ENCODE data around the gene NNMT. TPM values are rescaled to one million over a fixed set of nuclear protein-coding genes. Genes with fewer than 3 reads are reported as not detected.
A peak's percentile ranks its signal among the peaks of the same experiment; 100 is the strongest.
"Not testable (repeated sequence)": the region's sequence is repeated elsewhere in the genome, so short reads cannot be mapped to it uniquely, and the experiment has no call there.

NNMT gene
- total and polyA plus RNA-seq, 4 donors: 405 to 1,814 (median 730) TPM

DNA sequence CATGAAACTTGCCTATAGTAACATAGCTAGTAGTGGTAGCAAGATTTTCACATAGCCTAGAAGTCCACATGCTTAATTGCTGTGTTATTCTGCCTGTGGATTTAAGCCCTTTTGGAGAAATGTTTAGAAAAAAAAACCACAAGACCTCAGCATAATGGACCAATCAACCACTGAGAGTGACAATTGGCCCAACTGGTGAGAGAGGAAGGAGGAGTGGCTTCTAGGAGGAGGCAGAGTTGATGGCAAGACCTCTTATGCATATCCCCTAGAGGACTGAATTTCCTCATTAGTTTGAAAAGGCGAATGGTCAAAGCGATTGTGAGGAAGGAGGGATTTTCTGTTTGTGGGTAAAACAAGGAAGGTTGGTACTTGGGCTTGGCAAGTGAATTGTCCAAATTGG, 30.6 kb downstream of the NNMT start:
- Histone ChIP-seq H3K9me3 (ENCODE audit: control insufficient read depth, low read length) (no peaks in the 10 kb centered on the region), H3K4me3 (ENCODE audit: low read length in 2 of 2) (no peak overlapping the region), H3K36me3 (ENCODE audit: control insufficient read depth in 1 of 2, insufficient read depth in 2 of 2, low read length in 1 of 2) (no peaks in the 10 kb centered on the region), H3K27ac (ENCODE audit: low read depth in 1 of 2, low read length in 2 of 2) (no peak overlapping the region), H3K27me3 (ENCODE audit: control insufficient read depth in 1 of 2, insufficient read depth in 2 of 2, low read length in 1 of 2) (no peaks in the 10 kb centered on the region), H3K4me1 (ENCODE audit: control insufficient read depth in 1 of 2, insufficient read depth in 2 of 2, low read length in 2 of 2) (peaks cover 0 to 3% of the 10 kb centered on the region in 2 donors)
- DNase-seq: no peak
- WGBS, 2 donors: 93 to 100% methylated on average over 2 of the region's 2 CpGs
- no peak for ATAC-seq (ENCODE audit: low FRiP score)
- intact Hi-C loops (cut with DNase I): no loop called here

DNA sequence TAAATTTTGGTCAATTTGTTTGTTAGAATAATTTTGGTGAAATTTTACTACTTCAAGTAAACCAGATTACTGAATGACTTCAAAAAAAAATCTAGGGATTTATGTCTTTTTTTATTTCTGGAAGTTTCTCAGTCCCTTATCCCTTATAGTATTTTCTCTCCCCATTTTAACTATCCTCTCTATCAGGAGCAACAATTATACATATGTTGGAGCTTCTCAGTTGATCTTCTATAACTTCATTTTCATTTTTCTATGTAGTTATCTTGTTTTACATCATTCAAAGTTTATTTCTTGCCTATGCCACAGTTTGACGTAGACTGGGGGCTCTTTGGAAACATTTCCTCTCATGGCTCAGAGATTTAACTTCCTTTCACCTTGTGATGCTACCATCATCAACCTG, 34.2 kb downstream of the NNMT start:
- H3K9me3 ChIP-seq (ENCODE audit: control insufficient read depth, low read length): no peaks in the 10 kb centered on the region
- intact Hi-C loops (cut with DNase I): no loop called here
- H3K27ac ChIP-seq (ENCODE audit: low read depth in 1 of 2, low read length in 2 of 2): no peak overlapping the region
- 89% methylated on average over 1 of the region's 1 CpG for WGBS, 2 donors
- H3K4me1 ChIP-seq (ENCODE audit: control insufficient read depth in 1 of 2, insufficient read depth in 2 of 2, low read length in 2 of 2): no peaks in the 10 kb centered on the region
- no peak for DNase-seq
- H3K27me3 ChIP-seq (ENCODE audit: control insufficient read depth in 1 of 2, insufficient read depth in 2 of 2, low read length in 1 of 2): no peaks in the 10 kb centered on the region
- H3K4me3 ChIP-seq (ENCODE audit: low read length in 2 of 2): no peak overlapping the region
- no peak for ATAC-seq (ENCODE audit: low FRiP score)
- peaks cover 0 to 3% of the 10 kb centered on the region in 2 donors for H3K36me3 ChIP-seq (ENCODE audit: control insufficient read depth in 1 of 2, insufficient read depth in 2 of 2, low read length in 1 of 2)

GRCh38 chr11:114340311-114341131, 44.3 kb downstream of the NNMT start:
- Histone ChIP-seq H3K4me3 (ENCODE audit: low read length in 2 of 2) (peak overlapping the region in 1 of 2 donors; percentile 69), H3K27me3 (ENCODE audit: control insufficient read depth in 1 of 2, insufficient read depth in 2 of 2, low read length in 1 of 2) (no peaks in the 10 kb centered on the region), H3K36me3 (ENCODE audit: control insufficient read depth in 1 of 2, insufficient read depth in 2 of 2, low read length in 1 of 2) (no peaks in the 10 kb centered on the region), H3K9me3 (ENCODE audit: control insufficient read depth, low read length) (no peaks in the 10 kb centered on the region), H3K4me1 (ENCODE audit: control insufficient read depth in 1 of 2, insufficient read depth in 2 of 2, low read length in 2 of 2) (no peaks in the 10 kb centered on the region), H3K27ac (ENCODE audit: low read depth in 1 of 2, low read length in 2 of 2) (peak overlapping the region in 1 of 2 donors; percentile 34)
- 14 to 15% methylated on average over 18 of the region's 18 CpGs for WGBS, 2 donors
- ATAC-seq (ENCODE audit: low FRiP score): peak; percentile 87
- DNase-seq: peak; percentile 64 to 80
- intact Hi-C loops (cut with DNase I): loop anchor here (5.0 to 10.0 kb wide), 3 partner anchors 58 to 422 kb away; no protein-coding TSS in a partner anchor

GRCh38 chr11:114341667-114342066, 45.5 kb downstream of the NNMT start:
- WGBS, 2 donors: 95 to 96% methylated on average over 3 of the region's 3 CpGs
- not testable (repeated sequence) for H3K9me3 ChIP-seq (ENCODE audit: control insufficient read depth, low read length); H3K4me1 ChIP-seq (ENCODE audit: control insufficient read depth in 1 of 2, insufficient read depth in 2 of 2, low read length in 2 of 2); H3K4me3 ChIP-seq (ENCODE audit: low read length in 2 of 2); H3K36me3 ChIP-seq (ENCODE audit: control insufficient read depth in 1 of 2, insufficient read depth in 2 of 2, low read length in 1 of 2); H3K27ac ChIP-seq (ENCODE audit: low read depth in 1 of 2, low read length in 2 of 2); ATAC-seq (ENCODE audit: low FRiP score); DNase-seq; H3K27me3 ChIP-seq (ENCODE audit: control insufficient read depth in 1 of 2, insufficient read depth in 2 of 2, low read length in 1 of 2)
- intact Hi-C loops (cut with DNase I): loop anchor here (5.0 to 10.0 kb wide), 3 partner anchors 59 to 421 kb away; no protein-coding TSS in a partner anchor

GRCh38 chr11:114342476-114342875, 46.3 kb downstream of the NNMT start:
- no peak for ATAC-seq (ENCODE audit: low FRiP score)
- WGBS, 2 donors: 92 to 93% methylated on average over 2 of the region's 2 CpGs
- no peaks in the 10 kb centered on the region for H3K27me3 ChIP-seq (ENCODE audit: control insufficient read depth in 1 of 2, insufficient read depth in 2 of 2, low read length in 1 of 2)
- no peak overlapping the region for H3K4me3 ChIP-seq (ENCODE audit: low read length in 2 of 2)
- H3K27ac ChIP-seq (ENCODE audit: low read depth in 1 of 2, low read length in 2 of 2): no peak overlapping the region
- no peaks in the 10 kb centered on the region for H3K9me3 ChIP-seq (ENCODE audit: control insufficient read depth, low read length)
- intact Hi-C loops (cut with DNase I): loop anchor here (5.0 to 10.0 kb wide), 3 partner anchors 60 to 420 kb away; no protein-coding TSS in a partner anchor
- no peak for DNase-seq
- H3K4me1 ChIP-seq (ENCODE audit: control insufficient read depth in 1 of 2, insufficient read depth in 2 of 2, low read length in 2 of 2): no peaks in the 10 kb centered on the region
- no peaks in the 10 kb centered on the region for H3K36me3 ChIP-seq (ENCODE audit: control insufficient read depth in 1 of 2, insufficient read depth in 2 of 2, low read length in 1 of 2)

DNA sequence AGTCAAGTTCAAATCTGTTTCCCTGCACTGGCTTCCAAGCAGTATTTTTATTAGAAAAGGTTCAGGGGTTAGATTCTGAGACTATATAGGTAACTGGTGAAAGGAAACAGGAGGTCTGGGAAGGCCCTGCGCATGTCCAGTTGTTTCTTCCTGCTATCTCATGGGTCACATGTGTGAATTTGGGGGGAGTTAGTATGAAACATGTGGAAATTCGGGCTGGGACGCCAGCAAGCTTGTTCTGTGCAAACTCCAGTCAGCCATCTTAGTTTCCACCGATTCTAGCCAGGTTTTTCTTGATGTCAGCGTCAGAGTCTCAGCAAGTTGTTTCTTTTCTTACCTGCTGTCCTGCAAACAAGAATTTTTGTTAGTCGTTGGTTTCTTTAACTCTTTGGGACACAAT, 46.8 kb downstream of the NNMT start:
- WGBS, 2 donors: 89 to 93% methylated on average over 6 of the region's 6 CpGs
- no peak for DNase-seq
- no peak overlapping the region for H3K27ac ChIP-seq (ENCODE audit: low read depth in 1 of 2, low read length in 2 of 2)
- ATAC-seq (ENCODE audit: low FRiP score): no peak
- H3K4me1 ChIP-seq (ENCODE audit: control insufficient read depth in 1 of 2, insufficient read depth in 2 of 2, low read length in 2 of 2): no peaks in the 10 kb centered on the region
- H3K9me3 ChIP-seq (ENCODE audit: control insufficient read depth, low read length): no peaks in the 10 kb centered on the region
- H3K36me3 ChIP-seq (ENCODE audit: control insufficient read depth in 1 of 2, insufficient read depth in 2 of 2, low read length in 1 of 2): no peaks in the 10 kb centered on the region
- intact Hi-C loops (cut with DNase I): loop anchor here (5.0 to 10.0 kb wide), 3 partner anchors 61 to 419 kb away; no protein-coding TSS in a partner anchor
- no peak overlapping the region for H3K4me3 ChIP-seq (ENCODE audit: low read length in 2 of 2)
- H3K27me3 ChIP-seq (ENCODE audit: control insufficient read depth in 1 of 2, insufficient read depth in 2 of 2, low read length in 1 of 2): no peaks in the 10 kb centered on the region

DNA sequence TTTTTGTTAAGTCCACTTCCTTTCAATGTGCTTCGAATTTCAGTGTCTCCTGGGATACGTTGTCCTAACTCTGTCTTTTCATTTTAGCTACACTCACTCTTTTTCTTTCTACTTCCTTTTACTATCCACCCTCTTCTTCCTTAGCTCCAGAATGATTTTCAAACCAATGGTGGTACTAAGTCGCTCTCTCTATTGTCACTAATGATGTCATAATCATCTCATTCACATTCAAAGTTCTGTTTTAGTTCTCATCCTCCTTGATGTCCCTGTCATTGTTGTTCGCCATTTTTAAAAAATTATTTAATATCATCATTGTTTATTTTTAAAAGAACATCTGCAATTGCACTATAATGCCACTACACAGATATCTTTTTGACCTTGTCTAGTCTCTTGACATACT, 47.3 kb downstream of the NNMT start:
- ATAC-seq (ENCODE audit: low FRiP score): no peak
- WGBS, 2 donors: 88% methylated on average over 4 of the region's 4 CpGs
- intact Hi-C loops (cut with DNase I): loop anchor here (5.0 to 10.0 kb wide), 3 partner anchors 61 to 419 kb away; no protein-coding TSS in a partner anchor

DNA sequence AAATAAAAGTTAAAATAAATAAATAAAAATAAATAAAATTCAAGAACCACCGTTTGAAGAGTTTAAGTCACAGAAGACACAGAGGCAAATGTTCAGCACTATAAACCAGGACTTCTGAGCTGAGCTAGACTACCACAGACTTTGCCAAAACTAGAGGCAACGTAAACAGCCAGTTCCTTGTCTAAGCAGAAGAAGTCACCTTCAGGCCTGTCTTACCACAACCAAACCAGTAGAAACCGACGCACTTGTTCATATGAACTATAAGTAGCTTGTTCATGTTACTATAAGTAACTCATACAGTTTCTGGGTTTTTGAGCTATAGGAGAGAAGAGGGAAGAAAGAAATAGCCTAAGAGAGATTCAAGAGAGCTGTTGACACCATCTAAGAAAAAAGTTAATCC, 48.3 kb downstream of the NNMT start:
- no peak overlapping the region for H3K4me3 ChIP-seq (ENCODE audit: low read length in 2 of 2)
- DNase-seq: no peak
- H3K36me3 ChIP-seq (ENCODE audit: control insufficient read depth in 1 of 2, insufficient read depth in 2 of 2, low read length in 1 of 2): no peaks in the 10 kb centered on the region
- no peaks in the 10 kb centered on the region for H3K27me3 ChIP-seq (ENCODE audit: control insufficient read depth in 1 of 2, insufficient read depth in 2 of 2, low read length in 1 of 2)
- H3K9me3 ChIP-seq (ENCODE audit: control insufficient read depth, low read length): no peaks in the 10 kb centered on the region
- intact Hi-C loops (cut with DNase I): loop anchor here (5.0 to 10.0 kb wide), 3 partner anchors 62 to 418 kb away; no protein-coding TSS in a partner anchor
- no peak for ATAC-seq (ENCODE audit: low FRiP score)
- H3K4me1 ChIP-seq (ENCODE audit: control insufficient read depth in 1 of 2, insufficient read depth in 2 of 2, low read length in 2 of 2): no peaks in the 10 kb centered on the region
- no peak overlapping the region for H3K27ac ChIP-seq (ENCODE audit: low read depth in 1 of 2, low read length in 2 of 2)
- 78 to 80% methylated on average over 4 of the region's 4 CpGs for WGBS, 2 donors

More for the DNA sequence above, 47.3 kb downstream of the NNMT start:
- no peaks in the 10 kb centered on the region for H3K27me3 ChIP-seq (ENCODE audit: control insufficient read depth in 1 of 2, insufficient read depth in 2 of 2, low read length in 1 of 2)
- DNase-seq: no peak
- H3K4me3 ChIP-seq (ENCODE audit: low read length in 2 of 2): no peak overlapping the region
- no peaks in the 10 kb centered on the region for H3K9me3 ChIP-seq (ENCODE audit: control insufficient read depth, low read length)
- no peaks in the 10 kb centered on the region for H3K4me1 ChIP-seq (ENCODE audit: control insufficient read depth in 1 of 2, insufficient read depth in 2 of 2, low read length in 2 of 2)
- H3K27ac ChIP-seq (ENCODE audit: low read depth in 1 of 2, low read length in 2 of 2): no peak overlapping the region
- H3K36me3 ChIP-seq (ENCODE audit: control insufficient read depth in 1 of 2, insufficient read depth in 2 of 2, low read length in 1 of 2): no peaks in the 10 kb centered on the region
